ENCODE results near the gene PTGER1. TPM values are rescaled to one million over a fixed set of nuclear protein-coding genes. Genes with fewer than 3 reads are reported as not detected.
A peak's percentile ranks its signal among the peaks of the same experiment; 100 is the strongest.

The PTGER1 gene
- total and polyA plus RNA-seq, 10 of the 15 experiments (the other 5 are each of a cell fraction or from before 2014, with no cell fraction given), result not detected

GRCh38 chr19:14440049-14440448 is 35.1 kb downstream of the PTGER1 start (continued):
- TF ChIP-seq ATF2 (IDR thresholded peaks at IDR 0.05; ENCODE audit: low read length) (no peak), PML (IDR thresholded peaks at IDR 0.05; ENCODE audit: low read length) (no peak), HDGF (IDR thresholded peaks at IDR 0.05) (no peak; the same call in 1 of the 2 replicates), E4F1 (IDR thresholded peaks at IDR 0.05; ENCODE audit: borderline replicate concordance, partially characterized antibody) (peak; percentile 52), IRF4 (IDR thresholded peaks at IDR 0.05; ENCODE audit: low read depth, low read length) (no peak), PAX8 (IDR thresholded peaks at IDR 0.05) (no peak), TCF12 (IDR thresholded peaks at IDR 0.05; ENCODE audit: low read depth, low read length) (no peak), PAX5 (IDR thresholded peaks at IDR 0.05; ENCODE audit: borderline replicate concordance, low read depth, low read length) (0 out of 2 replicates have a peak, but pooled peaks have one; percentile 24), MEF2B (IDR thresholded peaks at IDR 0.05; ENCODE audit: partially characterized antibody, poor library complexity, severe bottlenecking) (peak; percentile 44), SMAD5 (IDR thresholded peaks at IDR 0.05; ENCODE audit: low read depth) (peak; percentile 29; the same call in 1 of the 2 replicates), YY1 (IDR thresholded peaks at IDR 0.05; ENCODE audit: low read depth, low read length) (peak; percentile 86), CHD1 (IDR thresholded peaks at IDR 0.05; ENCODE audit: low read depth, low read length) (no peak), POLR2AphosphoS2 (IDR thresholded peaks at IDR 0.05; ENCODE audit: low read depth, low read length) (0 out of 2 replicates have a peak, but pooled peaks have one; percentile 60), ZBTB4 (CRISPR knock-in tag; IDR thresholded peaks at IDR 0.05) (no peak), SMC3 (IDR thresholded peaks at IDR 0.05; ENCODE audit: borderline replicate concordance, low read length) (no peak), JUNB (IDR thresholded peaks at IDR 0.05) (peak; percentile 41), NBN (IDR thresholded peaks at IDR 0.05) (peak; percentile 68; the same call in 1 of the 2 replicates), GABPA (IDR thresholded peaks at IDR 0.05; ENCODE audit: low read depth) (peak; percentile 71), NFYA (IDR thresholded peaks at IDR 0.05; ENCODE audit: borderline replicate concordance, low read depth, low read length) (no peak), NFIC (IDR thresholded peaks at IDR 0.05; ENCODE audit: low read depth, low read length) (no peak), USF1 (IDR thresholded peaks at IDR 0.05; ENCODE audit: borderline replicate concordance, extremely low read length, insufficient read depth, low read depth, low read length) (no peak), RB1 (IDR thresholded peaks at IDR 0.05; ENCODE audit: borderline replicate concordance) (no peak), POLR2A (IDR thresholded peaks at IDR 0.05; ENCODE audit: low read depth, low read length) (peak; percentile 89)

Data from GM12878 (cell line).